Stimulated activated CD8-positive, alpha-beta memory T cell treated with anti-CD3 and anti-CD28 coated beads, Interleukin-2, amount 100 ng/mL, for 1 hour (primary cell): ENCODE measurements around the gene CYP2W1.
"Not testable (repeated sequence)": the region's sequence is repeated elsewhere in the genome, so short reads cannot be mapped to it uniquely, and the experiment has no call there.

Experiments used
- DNase-seq, 2 donors: peaks; one replicate each; pipeline ENCODE4 v3.0.0-alpha.2; 2020; ENCODE audit warnings: low read depth in 2 of 2

The CYP2W1 gene

GRCh38 chr7:951881-952547, 31.0 kb upstream of the CYP2W1 start:
- DNase-seq: no peak

GRCh38 chr7:952548-953441, 30.2 kb upstream of the CYP2W1 start:
- no peak for DNase-seq

- no peak for DNase-seq
These were observed 29.2 kb upstream of the CYP2W1 start for GRCh38 chr7:953547-954327.

- DNase-seq: peak; percentile 18 to 42
These were observed 28.4 kb upstream of the CYP2W1 start, which contains the start of gene ADAP1 for GRCh38 chr7:954330-955238. ADAP1 (minus strand) TSS chr7:954680; CDS start chr7:954477, 203 bp downstream.

- DNase-seq: no peak
These were observed 26.9 kb upstream of the CYP2W1 start for GRCh38 chr7:956031-956430.

GRCh38 chr7:957418-958220, 25.4 kb upstream of the CYP2W1 start:
- no peak for DNase-seq

GRCh38 chr7:958221-959200, 24.5 kb upstream of the CYP2W1 start:
- no peak for DNase-seq

GRCh38 chr7:959271-959670, 23.7 kb upstream of the CYP2W1 start:
- DNase-seq: no peak

- not testable (repeated sequence) for DNase-seq
These were observed 23.2 kb upstream of the CYP2W1 start for GRCh38 chr7:959740-960139.

- DNase-seq: no peak
These were observed 22.6 kb upstream of the CYP2W1 start for GRCh38 chr7:960269-960871.

GRCh38 chr7:960972-961371, 22.0 kb upstream of the CYP2W1 start:
- DNase-seq: not testable (repeated sequence)

GRCh38 chr7:961546-962400, 21.2 kb upstream of the CYP2W1 start:
- no peak for DNase-seq

GRCh38 chr7:962401-963081, 20.4 kb upstream of the CYP2W1 start:
- DNase-seq: no peak

GRCh38 chr7:963236-964078, 19.5 kb upstream of the CYP2W1 start:
- DNase-seq: no peak

GRCh38 chr7:964401-965231, 18.4 kb upstream of the CYP2W1 start:
- no peak for DNase-seq
